OCI-LY3 (cell line): ENCODE measurements around the gene RREB1.
A peak's percentile ranks its signal among the peaks of the same experiment; 100 is the strongest.

Source experiments
- H2AFZ ChIP-seq: fragments of 200-600, 300-600 bp; shearing (Covaris generic); 2 replicates; pipeline ENCODE4 v1.6.0; 2014; ENCODE audit warnings: antibody characterized with exemption, low read depth, low read length
- H3K27ac ChIP-seq: fragments of 200-600, 300-600 bp; sonication (generic); 2 replicates; pipeline ENCODE4 v1.5.1; 2014; ENCODE audit warnings: mild to moderate bottlenecking, low read length, moderate library complexity, mixed read lengths
- H3K27me3 ChIP-seq: fragments of 200-600, 300-600 bp; sonication (generic); 2 replicates; pipeline ENCODE4 v1.6.1; 2014; ENCODE audit warnings: low read depth, low read length, mixed read lengths
- H3K36me3 ChIP-seq: fragments of 200-600, 300-600 bp; sonication (generic); replicated peaks from 2 replicates; pipeline ENCODE3; 2014; ENCODE audit warnings: low read depth, low read length, mixed read lengths
- H3K4me1 ChIP-seq: fragments of 300-600, 200-600 bp; sonication (generic); 2 replicates; pipeline ENCODE4 v1.6.1; 2014; ENCODE audit warnings: low read length, mixed read lengths
- H3K4me2 ChIP-seq: fragments of 200-600, 300-600 bp; sonication (generic); 2 replicates; pipeline ENCODE4 v1.6.1; 2014; ENCODE audit warnings: low read length, mixed read lengths
- H3K4me3 ChIP-seq: fragments of 300-600, 200-600 bp; sonication (generic); 2 replicates; pipeline ENCODE4 v1.5.1; 2014; ENCODE audit warnings: antibody characterized with exemption, mild to moderate bottlenecking, low read length, moderate library complexity
- H3K79me2 ChIP-seq: fragments of 300-600, 200-600 bp; shearing (Covaris generic); 2 replicates; pipeline ENCODE4 v1.6.1; 2014; ENCODE audit warnings: mild to moderate bottlenecking, low read length, mixed read lengths
- H3K9ac ChIP-seq: fragments of 300-600, 200-600 bp; shearing (Covaris generic); 2 replicates; pipeline ENCODE4 v1.6.0; 2014; ENCODE audit warnings: mild to moderate bottlenecking, low read length, moderate library complexity
- H3K9me3 ChIP-seq: fragments of 200-600, 300-600 bp; shearing (Covaris generic); 2 replicates; pipeline ENCODE4 v1.6.1; 2014; ENCODE audit warnings: low read length, mixed read lengths; ENCODE audit not compliant: insufficient read depth
- H4K20me1 ChIP-seq: fragments of 200-600, 300-600 bp; sonication (generic); 2 replicates; pipeline ENCODE4 v1.6.1; 2016; ENCODE audit warnings: low read length, mixed read lengths; ENCODE audit not compliant: insufficient read depth
- EZH2phosphoT487 ChIP-seq: fragments of 200-600 bp; shearing (Covaris generic); IDR thresholded peaks from 2 replicates; pipeline ENCODE4 v1.6.1; 2018; ENCODE audit warnings: antibody characterized with exemption, mixed run types, low read depth
- TF ChIP-seq, protein P1 (sequence below): fragments of 200-600, 300-600 bp; sonication (generic); IDR thresholded peaks from 2 replicates; pipeline ENCODE4 v1.5.1; 2014; ENCODE audit warnings: antibody characterized with exemption, low read length, low read depth

The RREB1 gene

DNA sequence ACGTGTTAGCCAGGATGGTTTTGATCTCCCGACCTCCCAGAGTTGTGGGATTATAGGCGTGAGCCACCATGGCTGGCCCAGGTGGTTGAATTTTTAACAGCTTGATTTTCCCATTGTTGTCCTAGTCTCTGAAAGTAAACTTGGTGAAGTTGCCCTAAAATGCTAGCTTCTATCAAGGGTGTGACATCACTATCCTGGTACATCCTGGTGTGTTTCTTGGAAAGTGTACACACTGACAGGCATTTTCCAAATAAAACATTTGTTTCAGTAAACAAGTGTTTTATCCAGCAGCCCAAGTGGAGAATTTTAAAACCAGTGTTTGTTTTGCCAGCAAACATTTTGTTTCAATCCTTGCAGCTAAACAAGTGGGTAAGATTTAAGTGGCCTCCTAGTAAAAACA, 40.5 kb upstream of the RREB1 start:
- Histone ChIP-seq H2AFZ (no peak overlapping the region), H3K4me2 (no peak overlapping the region), H3K9ac (no peak overlapping the region), H3K36me3 (no peaks in the 10 kb centered on the region), H3K4me3 (no peak overlapping the region), H3K4me1 (no peaks in the 10 kb centered on the region), H3K27ac (no peak overlapping the region), H3K9me3 (no peaks in the 10 kb centered on the region), H3K79me2 (no peaks in the 10 kb centered on the region), H3K27me3 (0 out of 2 replicates have a peak, but pooled peaks cover 6% of the 10 kb centered on the region), H4K20me1 (no peaks in the 10 kb centered on the region)
- TF ChIP-seq, protein P1, sequence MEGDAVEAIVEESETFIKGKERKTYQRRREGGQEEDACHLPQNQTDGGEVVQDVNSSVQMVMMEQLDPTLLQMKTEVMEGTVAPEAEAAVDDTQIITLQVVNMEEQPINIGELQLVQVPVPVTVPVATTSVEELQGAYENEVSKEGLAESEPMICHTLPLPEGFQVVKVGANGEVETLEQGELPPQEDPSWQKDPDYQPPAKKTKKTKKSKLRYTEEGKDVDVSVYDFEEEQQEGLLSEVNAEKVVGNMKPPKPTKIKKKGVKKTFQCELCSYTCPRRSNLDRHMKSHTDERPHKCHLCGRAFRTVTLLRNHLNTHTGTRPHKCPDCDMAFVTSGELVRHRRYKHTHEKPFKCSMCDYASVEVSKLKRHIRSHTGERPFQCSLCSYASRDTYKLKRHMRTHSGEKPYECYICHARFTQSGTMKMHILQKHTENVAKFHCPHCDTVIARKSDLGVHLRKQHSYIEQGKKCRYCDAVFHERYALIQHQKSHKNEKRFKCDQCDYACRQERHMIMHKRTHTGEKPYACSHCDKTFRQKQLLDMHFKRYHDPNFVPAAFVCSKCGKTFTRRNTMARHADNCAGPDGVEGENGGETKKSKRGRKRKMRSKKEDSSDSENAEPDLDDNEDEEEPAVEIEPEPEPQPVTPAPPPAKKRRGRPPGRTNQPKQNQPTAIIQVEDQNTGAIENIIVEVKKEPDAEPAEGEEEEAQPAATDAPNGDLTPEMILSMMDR: no peak
- no peak for TF ChIP-seq EZH2phosphoT487

DNA sequence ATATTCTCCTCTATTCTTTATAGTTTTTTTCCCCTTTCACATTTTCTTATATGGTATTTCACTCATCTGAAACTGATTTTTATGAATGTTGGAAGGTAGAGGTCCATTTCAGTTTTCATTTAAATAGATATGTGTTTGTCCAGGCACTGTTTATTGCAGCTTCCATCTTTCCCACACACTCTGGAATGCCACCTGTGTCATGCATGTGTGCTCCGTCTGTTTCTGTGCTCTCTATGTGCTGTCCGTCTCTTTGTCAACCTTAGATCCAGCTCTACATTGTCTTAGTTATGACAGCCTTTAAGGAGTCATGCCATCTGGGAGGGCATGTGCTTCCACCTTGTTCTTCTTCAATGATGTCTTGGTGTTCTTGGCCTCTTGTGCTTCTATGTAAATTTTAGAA, 36.4 kb upstream of the RREB1 start:
- Histone ChIP-seq H3K27me3 (0 out of 2 replicates have a peak, but pooled peaks cover 6% of the 10 kb centered on the region), H2AFZ (no peak overlapping the region)

DNA sequence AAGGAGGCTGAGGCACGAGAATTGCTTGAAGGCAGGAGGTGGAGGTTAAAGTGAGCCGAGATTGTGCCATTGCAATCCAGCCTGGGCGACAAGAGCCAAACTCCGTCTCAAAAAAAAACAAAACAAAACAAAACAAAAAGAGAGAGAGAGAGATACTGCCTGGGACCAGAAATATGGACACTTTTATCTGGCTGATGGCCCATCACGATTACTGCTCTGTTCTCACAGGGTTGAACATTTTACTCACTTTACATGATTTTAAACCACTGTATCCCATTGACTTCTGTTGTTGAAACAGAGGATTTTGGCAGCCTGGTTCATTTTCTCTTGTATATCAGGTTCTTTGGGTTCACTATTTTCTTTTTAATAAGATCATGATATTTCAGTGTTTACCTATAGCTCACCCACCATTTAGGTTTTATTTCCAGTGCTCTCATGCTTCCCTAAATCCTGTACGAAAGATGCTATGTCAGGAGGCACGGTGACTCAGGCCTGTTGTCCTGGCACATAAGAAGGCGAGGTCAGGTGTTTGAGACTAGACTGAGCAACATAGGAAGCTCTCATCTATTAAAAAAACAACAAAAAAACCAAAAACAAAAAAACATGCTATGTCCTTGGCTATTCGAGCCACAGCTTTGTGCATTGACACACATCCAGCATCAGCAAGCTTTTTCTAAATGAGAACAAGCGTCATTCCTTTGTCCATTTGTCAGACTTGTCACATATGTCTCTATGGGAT, 34.5 kb upstream of the RREB1 start:
- Histone ChIP-seq H3K27ac (peak overlapping the region; percentile 57), H3K4me3 (peak overlapping the region; percentile 6; the same call in 1 of the 2 replicates), H3K4me1 (peaks cover 19% of the 10 kb centered on the region), H3K4me2 (peak overlapping the region; percentile 59), H3K36me3 (no peaks in the 10 kb centered on the region), H3K9ac (peak overlapping the region; percentile 9; the same call in 1 of the 2 replicates), H4K20me1 (no peaks in the 10 kb centered on the region), H2AFZ (no peak overlapping the region), H3K27me3 (0 out of 2 replicates have a peak, but pooled peaks cover 6% of the 10 kb centered on the region), H3K79me2 (no peaks in the 10 kb centered on the region), H3K9me3 (no peaks in the 10 kb centered on the region)
- no peak for TF ChIP-seq EZH2phosphoT487
- TF ChIP-seq, protein P1: no peak

More for the DNA sequence above, 36.4 kb upstream of the RREB1 start:
- no peaks in the 10 kb centered on the region for H3K36me3 ChIP-seq
- TF ChIP-seq EZH2phosphoT487: no peak
- TF ChIP-seq, protein P1: no peak
- no peaks in the 10 kb centered on the region for H3K79me2 ChIP-seq
- no peaks in the 10 kb centered on the region for H4K20me1 ChIP-seq
- H3K27ac ChIP-seq: no peak overlapping the region
- no peaks in the 10 kb centered on the region for H3K9me3 ChIP-seq
- H3K4me1 ChIP-seq: peaks cover 19% of the 10 kb centered on the region
- no peak overlapping the region for H3K9ac ChIP-seq
- H3K4me2 ChIP-seq: no peak overlapping the region
- H3K4me3 ChIP-seq: no peak overlapping the region

DNA sequence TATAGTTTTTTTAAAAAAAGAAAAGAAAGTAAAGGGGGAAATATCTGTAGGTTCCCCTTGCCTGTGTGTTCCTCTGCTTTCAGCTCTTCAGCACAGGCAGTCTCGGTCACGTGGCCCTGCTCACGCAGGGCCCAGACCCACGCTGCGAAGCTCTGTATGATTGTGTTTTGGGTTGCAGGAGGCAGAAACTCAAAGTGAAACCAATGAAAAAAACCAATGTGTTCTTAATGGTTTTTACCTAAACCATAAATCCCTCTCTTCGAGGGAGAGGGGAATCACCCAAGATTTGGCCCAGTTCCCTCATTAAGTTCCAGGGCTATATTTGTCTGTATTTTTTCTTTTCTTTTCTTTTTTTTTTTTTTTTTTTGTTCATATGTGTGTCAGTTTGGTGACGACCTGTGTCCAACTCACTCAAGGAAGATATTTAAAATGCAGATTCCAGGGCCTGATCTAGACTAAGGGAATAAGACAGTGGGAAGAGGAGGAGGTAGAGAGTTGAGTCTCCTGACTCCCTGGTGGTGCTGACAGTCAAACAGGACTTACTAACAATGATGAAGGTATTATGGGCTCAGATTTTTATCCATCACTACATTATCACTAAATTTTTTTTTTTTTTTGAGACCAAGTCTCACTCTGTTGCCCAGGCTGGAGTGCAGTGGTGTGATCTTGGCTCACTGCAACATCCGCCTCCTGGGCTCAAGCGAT, 33.8 kb upstream of the RREB1 start:
- Histone ChIP-seq H2AFZ (no peak overlapping the region), H3K36me3 (no peaks in the 10 kb centered on the region), H3K27me3 (0 out of 2 replicates have a peak, but pooled peaks cover 6% of the 10 kb centered on the region), H4K20me1 (no peaks in the 10 kb centered on the region), H3K9me3 (no peaks in the 10 kb centered on the region), H3K4me2 (peak overlapping the region; percentile 59), H3K27ac (peak overlapping the region; percentile 57), H3K9ac (no peak overlapping the region), H3K4me1 (peaks cover 19% of the 10 kb centered on the region), H3K4me3 (0 out of 2 replicates have a peak overlapping the region, but pooled peaks have one; percentile 36), H3K79me2 (no peaks in the 10 kb centered on the region)
- TF ChIP-seq, protein P1: no peak
- no peak for TF ChIP-seq EZH2phosphoT487
